Duodenal mucosa (tissue), 2 donors: Measurements from ENCODE around the gene OR7G2.
"Not testable (repeated sequence)": the region's sequence is repeated elsewhere in the genome, so short reads cannot be mapped to it uniquely, and the experiment has no call there.

Experiments used
- H3K27ac ChIP-seq: one replicate; pipeline ENCODE4 v1.7.0; 2013; ENCODE audit warnings: low read depth, low read length
- H3K27me3 ChIP-seq, 2 donors: one replicate each; pipeline ENCODE4 v1.7.0; 2013; ENCODE audit warnings: low read length in 2 of 2, control low read depth in 1 of 2; ENCODE audit not compliant: insufficient read depth in 2 of 2, control insufficient read depth in 1 of 2
- H3K36me3 ChIP-seq, 2 donors: one replicate each; pipeline ENCODE4 v1.7.0; 2013; ENCODE audit warnings: low read length in 2 of 2, control low read depth in 1 of 2; ENCODE audit not compliant: insufficient read depth in 2 of 2, control insufficient read depth in 1 of 2
- H3K4me1 ChIP-seq, 2 donors: one replicate each; pipeline ENCODE4 v1.7.0; 2013; ENCODE audit warnings: low read length in 2 of 2, control low read depth in 1 of 2; ENCODE audit not compliant: insufficient read depth in 2 of 2, control insufficient read depth in 1 of 2
- H3K4me3 ChIP-seq, 2 donors: one replicate each; pipeline ENCODE4 v1.7.0; 2013; ENCODE audit warnings: low read length in 2 of 2, low read depth in 1 of 2
- H3K9ac ChIP-seq, 2 donors: one replicate each; pipeline ENCODE4 v1.7.0; 2013; ENCODE audit warnings: low read length in 2 of 2, low read depth in 1 of 2
- H3K9me3 ChIP-seq, 2 donors: one replicate each; pipeline ENCODE4 v1.7.0; 2013; ENCODE audit warnings: low read length in 2 of 2, control low read depth in 1 of 2; ENCODE audit not compliant: control insufficient read depth in 1 of 2

The OR7G2 gene

DNA sequence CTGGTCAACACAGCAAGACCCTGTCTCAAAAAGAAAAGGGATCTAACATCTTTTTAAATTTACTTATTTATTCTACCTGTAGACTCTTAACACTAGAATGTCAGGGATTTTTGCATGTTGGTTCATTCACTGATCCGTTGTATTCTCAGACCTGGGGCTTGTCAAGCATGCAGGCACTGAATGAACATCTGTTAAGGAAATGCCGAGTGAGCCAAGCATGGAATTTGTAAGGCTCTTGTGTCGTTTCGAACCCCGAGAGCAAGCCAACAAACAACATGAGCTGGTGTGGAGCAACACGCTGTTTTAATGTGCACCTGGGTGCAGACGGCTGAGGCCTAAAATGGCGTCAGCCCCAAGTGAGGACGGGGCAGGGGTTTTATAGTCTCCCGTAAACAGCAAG is 30.4 kb downstream of the OR7G2 start:
- Histone ChIP-seq H3K9ac (no peak overlapping the region), H3K36me3 (no peaks in the 10 kb centered on the region), H3K9me3 (no peaks in the 10 kb centered on the region), H3K27me3 (no peaks in the 10 kb centered on the region), H3K4me3 (no peak overlapping the region), H3K4me1 (peaks cover 7 to 8% of the 10 kb centered on the region in 2 donors), H3K27ac (no peak overlapping the region)

DNA sequence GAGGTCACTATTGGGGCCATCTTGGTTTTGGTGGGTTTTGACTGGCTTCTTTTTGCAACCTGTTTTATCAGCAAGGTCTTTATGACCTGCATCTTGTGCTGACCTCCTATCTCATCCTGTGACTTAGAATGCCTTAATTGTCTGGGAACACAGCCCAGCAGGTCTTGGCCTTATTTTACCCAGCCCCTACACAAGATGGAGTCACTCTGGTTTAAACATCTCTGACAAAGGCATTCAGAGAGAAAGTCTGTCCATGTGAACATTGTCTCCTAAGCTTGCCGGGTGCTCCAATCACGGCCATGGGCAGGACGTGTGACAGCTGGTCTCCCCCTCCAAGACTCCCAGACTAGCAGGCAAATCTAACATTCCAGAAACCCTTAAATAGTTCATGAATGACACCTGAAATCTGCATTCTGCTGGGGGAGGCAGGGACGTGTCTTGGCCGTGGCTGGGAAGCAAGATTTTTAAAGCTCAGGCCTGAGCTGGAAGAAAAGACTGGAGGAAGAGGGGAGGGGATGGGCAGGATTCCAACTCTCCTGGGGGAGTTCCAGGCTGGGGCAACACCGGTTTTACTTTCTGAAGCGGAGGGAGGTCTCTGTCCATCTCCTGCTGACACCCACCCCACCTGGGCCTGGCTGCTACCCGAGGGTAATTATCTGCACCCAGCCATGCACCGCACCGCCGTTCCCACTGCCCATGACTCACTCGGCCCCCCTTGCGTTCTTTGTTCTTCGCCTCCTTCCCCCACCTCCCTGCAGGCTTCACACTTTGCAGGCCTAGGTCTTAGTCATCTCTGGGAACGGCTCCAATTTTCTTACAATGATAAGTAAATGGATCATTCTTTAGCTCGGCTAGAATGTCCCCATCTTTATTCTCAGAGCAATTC is 32.0 kb downstream of the OR7G2 start:
- no peaks in the 10 kb centered on the region for H3K9me3 ChIP-seq
- H3K27ac ChIP-seq: no peak overlapping the region
- peak overlapping the region in 1 of 2 donors; percentile 8 for H3K4me3 ChIP-seq
- no peaks in the 10 kb centered on the region for H3K36me3 ChIP-seq
- no peaks in the 10 kb centered on the region for H3K27me3 ChIP-seq
- peaks cover 7 to 8% of the 10 kb centered on the region in 2 donors for H3K4me1 ChIP-seq
- no peak overlapping the region for H3K9ac ChIP-seq

DNA sequence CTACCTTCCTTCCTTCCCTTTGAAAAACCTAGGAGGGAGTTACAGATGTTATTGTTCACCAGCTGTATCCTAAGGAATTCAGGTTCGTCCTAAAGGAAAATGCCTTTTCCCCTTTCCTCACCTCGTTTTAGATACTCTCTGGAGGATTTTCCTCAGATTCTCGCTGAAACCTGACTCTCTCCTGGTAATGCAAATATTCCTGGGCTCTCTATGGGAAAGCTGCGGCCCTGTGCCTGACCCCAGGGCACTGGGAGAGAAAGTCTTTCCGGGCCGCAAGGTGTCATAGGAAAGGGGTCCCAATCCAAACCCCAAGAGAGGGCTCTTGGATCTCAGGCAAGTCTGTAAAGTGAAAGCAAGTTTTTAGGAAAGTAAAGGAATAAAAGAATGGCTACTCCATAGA is 33.5 kb downstream of the OR7G2 start:
- H3K27ac ChIP-seq: no peak overlapping the region

DNA sequence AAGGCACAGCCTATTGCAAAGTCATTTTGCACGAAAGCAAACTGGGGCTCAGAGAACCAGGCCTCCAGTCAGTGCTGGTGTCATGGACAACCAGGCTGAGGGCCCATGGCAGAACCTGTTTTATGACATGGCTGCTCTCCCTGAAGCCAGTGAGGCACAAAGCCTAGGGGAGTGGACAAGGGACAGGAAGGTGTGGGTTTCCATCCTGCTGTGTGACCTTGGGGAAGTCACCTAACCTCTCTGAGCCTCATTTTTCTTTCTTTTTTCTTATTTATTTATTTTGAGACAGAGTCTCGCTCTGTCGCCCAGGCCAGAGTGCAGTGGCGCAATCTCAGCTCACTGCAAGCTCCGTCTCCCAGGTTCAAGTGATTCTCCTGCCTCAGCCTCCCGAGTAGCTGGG is 35.6 kb downstream of the OR7G2 start:
- not testable (repeated sequence) for H3K4me3 ChIP-seq, H3K27ac ChIP-seq, H3K27me3 ChIP-seq, H3K9me3 ChIP-seq, H3K36me3 ChIP-seq, H3K9ac ChIP-seq, H3K4me1 ChIP-seq

More for the DNA sequence above, 33.5 kb downstream of the OR7G2 start:
- H3K4me1 ChIP-seq: peaks cover 7 to 8% of the 10 kb centered on the region in 2 donors
- no peak overlapping the region for H3K9ac ChIP-seq
- no peak overlapping the region for H3K4me3 ChIP-seq
- H3K36me3 ChIP-seq: no peaks in the 10 kb centered on the region
- H3K9me3 ChIP-seq: no peaks in the 10 kb centered on the region
- H3K27me3 ChIP-seq: no peaks in the 10 kb centered on the region

DNA sequence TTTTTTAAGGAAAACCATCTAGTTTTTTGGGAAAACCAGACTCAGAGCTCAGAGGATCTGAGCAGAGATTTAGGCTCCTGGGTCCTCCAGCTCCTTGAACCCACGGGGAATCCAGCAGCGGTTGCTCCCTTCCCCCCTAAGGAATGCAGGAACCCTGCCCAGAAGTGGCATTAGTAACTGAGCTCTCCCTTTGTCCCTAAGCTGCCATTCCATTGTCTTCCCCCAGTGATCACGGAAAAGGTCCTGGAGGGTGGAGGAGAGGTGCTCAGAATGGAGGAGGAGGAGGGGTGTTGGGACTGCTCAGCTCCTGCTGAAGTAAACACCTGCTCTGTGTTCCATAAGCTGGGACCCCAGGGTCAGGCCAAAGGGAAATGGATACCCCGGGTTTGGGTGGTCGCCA is 37.2 kb downstream of the OR7G2 start:
- Histone ChIP-seq H3K27me3 (no peaks in the 10 kb centered on the region), H3K4me1 (peaks cover under 1 to 2% of the 10 kb centered on the region in 2 donors), H3K36me3 (no peaks in the 10 kb centered on the region), H3K9ac (no peak overlapping the region), H3K4me3 (no peak overlapping the region), H3K27ac (no peak overlapping the region), H3K9me3 (no peaks in the 10 kb centered on the region)

DNA sequence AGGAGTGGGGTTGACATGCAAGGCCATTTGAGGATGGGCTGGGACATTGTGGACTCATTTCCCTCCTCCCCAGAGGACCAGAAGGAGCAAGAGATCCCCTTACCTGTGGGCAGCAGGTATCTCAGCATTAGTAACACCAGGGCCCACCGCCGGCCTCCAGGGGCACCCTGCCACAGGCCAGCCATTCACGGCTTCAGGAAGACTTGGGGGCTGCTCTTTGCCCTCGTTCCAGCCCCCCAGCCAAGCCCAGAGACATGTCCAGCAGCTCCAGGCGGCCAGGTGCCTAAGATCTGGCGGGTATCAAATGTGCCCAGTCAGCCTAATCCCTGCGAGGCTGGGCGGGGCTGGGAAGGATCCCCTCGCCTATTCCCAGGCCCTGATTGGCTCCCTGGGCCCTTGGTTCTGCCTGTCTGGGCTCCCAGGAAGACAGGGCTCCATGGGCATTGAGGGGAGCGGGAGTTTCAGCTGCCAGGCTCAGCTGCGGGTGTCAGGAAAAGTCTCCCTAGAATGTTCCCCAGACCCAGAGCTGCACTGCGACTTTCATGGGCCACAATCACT is 41.7 kb downstream of the OR7G2 start:
- Histone ChIP-seq H3K27me3 (no peaks in the 10 kb centered on the region), H3K4me3 (no peak overlapping the region), H3K9me3 (no peaks in the 10 kb centered on the region), H3K27ac (no peak overlapping the region), H3K9ac (no peak overlapping the region), H3K4me1 (no peaks in the 10 kb centered on the region), H3K36me3 (no peaks in the 10 kb centered on the region)

DNA sequence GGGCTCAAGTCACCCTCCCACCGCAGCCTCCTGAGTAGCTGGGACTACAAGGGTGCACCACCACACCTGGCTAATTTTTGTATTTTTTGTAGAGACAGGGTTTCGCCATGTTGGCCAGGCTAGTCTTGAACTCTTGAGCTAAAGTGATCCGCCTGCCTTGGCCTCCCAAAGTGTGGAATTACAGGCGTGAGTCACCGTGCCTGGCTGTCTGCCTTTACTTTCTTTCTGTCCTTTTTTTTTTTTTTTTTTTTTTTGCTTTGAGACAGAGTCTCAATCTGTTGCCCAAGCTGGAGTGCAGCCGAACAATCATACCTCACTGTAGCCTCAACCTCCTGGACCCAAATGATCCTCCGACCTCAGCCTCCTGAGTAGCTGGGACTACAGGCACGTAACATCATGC is 45.4 kb downstream of the OR7G2 start:
- H3K9ac ChIP-seq: no peak overlapping the region
- no peaks in the 10 kb centered on the region for H3K36me3 ChIP-seq
- H3K4me3 ChIP-seq: no peak overlapping the region
- H3K27ac ChIP-seq: no peak overlapping the region
- H3K4me1 ChIP-seq: no peaks in the 10 kb centered on the region
- H3K9me3 ChIP-seq: no peaks in the 10 kb centered on the region
- no peaks in the 10 kb centered on the region for H3K27me3 ChIP-seq

DNA sequence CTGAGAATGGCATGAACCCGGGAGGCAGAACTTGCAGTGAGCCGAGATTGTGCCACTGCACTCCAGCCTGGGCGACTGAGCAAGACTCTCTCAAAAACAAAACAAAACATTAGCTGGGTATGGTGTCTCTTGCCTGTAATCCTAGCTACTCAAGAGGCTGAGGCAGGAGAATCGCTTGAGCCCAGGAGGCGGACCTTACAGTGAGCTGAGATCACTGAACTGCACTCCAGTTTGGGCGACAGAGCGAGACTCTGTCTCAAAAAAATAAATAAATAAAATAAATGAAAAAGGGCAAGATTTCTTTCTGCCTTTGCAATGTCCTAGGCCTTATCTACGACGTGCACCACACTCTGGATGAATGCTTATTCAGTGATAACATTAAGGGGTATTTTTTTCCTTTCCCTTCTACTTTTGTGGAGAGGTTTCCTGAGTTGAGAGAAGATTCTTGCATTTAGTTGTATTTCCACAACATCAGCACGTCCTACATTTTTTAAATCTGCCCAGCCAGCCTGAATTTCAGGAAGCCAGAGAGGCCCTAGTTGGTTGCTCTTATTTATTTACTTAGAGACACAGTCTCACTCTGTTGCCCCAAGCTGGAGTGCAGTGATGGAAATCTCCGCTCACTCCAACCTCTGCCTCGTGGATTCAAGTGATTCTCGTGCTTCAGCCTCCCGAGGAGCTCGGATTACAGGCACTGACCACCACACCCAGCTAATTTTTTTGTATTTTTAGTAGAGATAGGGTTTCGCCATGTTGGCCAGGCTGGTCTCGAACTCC is 46.5 kb downstream of the OR7G2 start:
- Histone ChIP-seq H3K27me3 (no peaks in the 10 kb centered on the region), H3K9me3 (no peaks in the 10 kb centered on the region), H3K36me3 (no peaks in the 10 kb centered on the region), H3K27ac (no peak overlapping the region), H3K4me3 (no peak overlapping the region), H3K9ac (no peak overlapping the region), H3K4me1 (no peaks in the 10 kb centered on the region)

DNA sequence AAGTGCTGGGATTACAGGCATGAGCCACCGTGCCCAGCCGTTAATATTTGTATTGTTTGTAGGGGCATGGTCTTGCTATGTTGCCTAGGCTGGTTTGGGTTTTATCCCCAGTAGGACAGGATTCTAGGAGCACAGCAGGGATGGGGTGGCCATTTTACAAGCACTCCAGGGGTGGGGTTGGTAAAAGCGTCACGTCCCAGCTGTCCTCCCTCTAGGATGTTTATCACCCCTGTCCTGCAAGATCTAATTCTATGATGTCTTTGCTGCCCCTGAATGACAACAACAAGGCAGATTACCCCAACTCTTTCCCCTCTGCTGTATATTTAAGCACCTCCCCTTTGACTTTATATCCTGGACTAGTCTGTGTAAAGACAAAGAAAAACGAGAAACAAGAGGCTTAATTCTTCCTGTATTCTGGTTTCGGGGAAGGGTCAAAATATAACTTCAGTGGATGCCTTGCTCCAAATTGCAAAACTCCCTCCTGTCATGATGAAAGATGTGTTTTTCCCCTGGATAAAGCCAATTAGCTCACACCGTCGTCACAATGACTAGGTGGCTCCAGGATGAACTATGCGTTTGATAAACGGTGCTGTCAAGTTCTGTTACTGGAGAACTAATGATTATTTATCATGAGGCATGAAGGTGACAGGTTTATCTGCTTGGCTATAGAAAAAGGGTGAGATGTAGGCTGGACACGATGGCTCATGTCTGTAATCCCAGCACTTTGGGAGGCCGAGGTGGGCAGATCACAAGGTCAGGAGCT is 48.2 kb downstream of the OR7G2 start:
- Histone ChIP-seq H3K9me3 (no peaks in the 10 kb centered on the region), H3K4me3 (no peak overlapping the region), H3K9ac (no peak overlapping the region), H3K4me1 (no peaks in the 10 kb centered on the region), H3K36me3 (no peaks in the 10 kb centered on the region), H3K27me3 (no peaks in the 10 kb centered on the region), H3K27ac (no peak overlapping the region)
